ENCODE measurements around the gene ADPGK.
"Not testable (repeated sequence)": the region's sequence is repeated elsewhere in the genome, so short reads cannot be mapped to it uniquely, and the experiment has no call there.

DNA sequence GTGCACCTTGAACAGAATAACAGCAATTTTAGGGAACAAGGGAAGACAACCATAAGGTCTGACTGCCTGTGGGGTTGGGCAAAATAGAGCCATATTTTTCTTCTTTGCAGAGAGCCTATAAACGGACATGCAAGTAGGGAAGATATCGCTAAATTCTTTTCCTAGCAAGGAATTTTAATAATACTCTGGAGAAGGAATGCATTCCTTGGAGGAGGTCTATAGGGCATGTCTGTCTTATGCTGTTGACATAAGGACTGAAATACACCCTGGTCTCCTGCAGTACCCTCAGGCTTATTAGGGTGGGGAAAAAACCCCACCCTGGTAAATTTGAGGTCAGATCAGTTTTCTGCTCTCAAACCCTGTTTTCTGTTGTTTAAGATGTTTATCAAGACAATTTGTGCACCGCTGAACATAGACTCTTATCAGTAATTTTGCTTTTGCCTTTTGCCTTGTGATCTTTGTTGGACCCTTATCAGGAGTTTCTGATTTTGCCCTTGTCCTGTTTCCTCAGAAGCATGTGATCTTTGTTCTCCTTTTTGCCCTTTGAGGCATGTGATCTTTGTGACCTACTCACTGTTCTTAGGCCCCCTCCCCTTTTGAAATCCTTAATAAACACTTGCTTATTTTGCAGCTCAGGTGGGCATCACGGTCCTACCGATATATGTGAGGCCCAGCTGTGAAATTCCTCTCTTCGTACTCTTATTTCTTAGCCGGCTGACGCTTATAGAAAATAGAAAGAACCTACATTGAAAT, 74.8 kb downstream of the ADPGK start:
- TF ChIP-seq, protein P1, sequence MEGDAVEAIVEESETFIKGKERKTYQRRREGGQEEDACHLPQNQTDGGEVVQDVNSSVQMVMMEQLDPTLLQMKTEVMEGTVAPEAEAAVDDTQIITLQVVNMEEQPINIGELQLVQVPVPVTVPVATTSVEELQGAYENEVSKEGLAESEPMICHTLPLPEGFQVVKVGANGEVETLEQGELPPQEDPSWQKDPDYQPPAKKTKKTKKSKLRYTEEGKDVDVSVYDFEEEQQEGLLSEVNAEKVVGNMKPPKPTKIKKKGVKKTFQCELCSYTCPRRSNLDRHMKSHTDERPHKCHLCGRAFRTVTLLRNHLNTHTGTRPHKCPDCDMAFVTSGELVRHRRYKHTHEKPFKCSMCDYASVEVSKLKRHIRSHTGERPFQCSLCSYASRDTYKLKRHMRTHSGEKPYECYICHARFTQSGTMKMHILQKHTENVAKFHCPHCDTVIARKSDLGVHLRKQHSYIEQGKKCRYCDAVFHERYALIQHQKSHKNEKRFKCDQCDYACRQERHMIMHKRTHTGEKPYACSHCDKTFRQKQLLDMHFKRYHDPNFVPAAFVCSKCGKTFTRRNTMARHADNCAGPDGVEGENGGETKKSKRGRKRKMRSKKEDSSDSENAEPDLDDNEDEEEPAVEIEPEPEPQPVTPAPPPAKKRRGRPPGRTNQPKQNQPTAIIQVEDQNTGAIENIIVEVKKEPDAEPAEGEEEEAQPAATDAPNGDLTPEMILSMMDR (IDR thresholded peaks at IDR 0.05) = not testable (repeated sequence)
- not testable (repeated sequence) for TF ChIP-seq EZH2 (IDR thresholded peaks at IDR 0.05; ENCODE audit: borderline replicate concordance, insufficient read depth, low read depth, low read length, poor library complexity, severe bottlenecking)
